ENCODE results near the gene HBD.

- no peak for TF ChIP-seq MAX (IDR thresholded peaks at IDR 0.05; ENCODE audit: low read depth, low read length)
- no peak for TF ChIP-seq POLR2A (IDR thresholded peaks at IDR 0.05; ENCODE audit: extremely low read depth, insufficient read length)
- TF ChIP-seq, protein P1, sequence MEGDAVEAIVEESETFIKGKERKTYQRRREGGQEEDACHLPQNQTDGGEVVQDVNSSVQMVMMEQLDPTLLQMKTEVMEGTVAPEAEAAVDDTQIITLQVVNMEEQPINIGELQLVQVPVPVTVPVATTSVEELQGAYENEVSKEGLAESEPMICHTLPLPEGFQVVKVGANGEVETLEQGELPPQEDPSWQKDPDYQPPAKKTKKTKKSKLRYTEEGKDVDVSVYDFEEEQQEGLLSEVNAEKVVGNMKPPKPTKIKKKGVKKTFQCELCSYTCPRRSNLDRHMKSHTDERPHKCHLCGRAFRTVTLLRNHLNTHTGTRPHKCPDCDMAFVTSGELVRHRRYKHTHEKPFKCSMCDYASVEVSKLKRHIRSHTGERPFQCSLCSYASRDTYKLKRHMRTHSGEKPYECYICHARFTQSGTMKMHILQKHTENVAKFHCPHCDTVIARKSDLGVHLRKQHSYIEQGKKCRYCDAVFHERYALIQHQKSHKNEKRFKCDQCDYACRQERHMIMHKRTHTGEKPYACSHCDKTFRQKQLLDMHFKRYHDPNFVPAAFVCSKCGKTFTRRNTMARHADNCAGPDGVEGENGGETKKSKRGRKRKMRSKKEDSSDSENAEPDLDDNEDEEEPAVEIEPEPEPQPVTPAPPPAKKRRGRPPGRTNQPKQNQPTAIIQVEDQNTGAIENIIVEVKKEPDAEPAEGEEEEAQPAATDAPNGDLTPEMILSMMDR (IDR thresholded peaks at IDR 0.05; ENCODE audit: low read depth, low read length), result no peak
- TF ChIP-seq MYC (IDR thresholded peaks at IDR 0.05; ENCODE audit: low read depth, low read length), result no peak
Observed at GRCh38 chr11:5224538-5225479, 9.5 kb downstream of the HBD start.
